H9 (cell line): ENCODE measurements around the gene GRIA4. TPM values are rescaled to one million over a fixed set of nuclear protein-coding genes. Genes with fewer than 3 reads are reported as not detected.

Experiments
- DNase-seq: peaks from one replicate; pipeline ENCODE4 v3.0.0-alpha.2; 2017
- H2AFZ ChIP-seq: one replicate; pipeline ENCODE4 v1.6.1; 2013; ENCODE audit warnings: mild to moderate bottlenecking, low read length, control low read depth, moderate library complexity
- H2AK5ac ChIP-seq: 2 replicates; pipeline ENCODE4 v1.6.1; 2013; ENCODE audit warnings: low read length, control low read depth, mixed read lengths; ENCODE audit not compliant: insufficient read length
- H2BK120ac ChIP-seq: one replicate; pipeline ENCODE4 v1.6.1; 2013; ENCODE audit warnings: low read depth, mild to moderate bottlenecking, low read length, control low read depth, inconsistent platforms; ENCODE audit not compliant: poor library complexity, severe bottlenecking
- H2BK12ac ChIP-seq: 2 replicates; pipeline ENCODE4 v1.6.1; 2013; ENCODE audit warnings: low read length, control low read depth, mixed read lengths, low read depth; ENCODE audit not compliant: insufficient read length
- H2BK15ac ChIP-seq: 2 replicates; pipeline ENCODE4 v1.6.1; 2013; ENCODE audit warnings: low read depth, low read length, control low read depth
- H2BK20ac ChIP-seq: one replicate; pipeline ENCODE4 v1.6.1; 2013; ENCODE audit warnings: low read depth, mild to moderate bottlenecking, low read length, control low read depth, inconsistent platforms; ENCODE audit not compliant: poor library complexity, severe bottlenecking
- H2BK5ac ChIP-seq: 2 replicates; pipeline ENCODE4 v1.6.1; 2013; ENCODE audit warnings: low read length, control low read depth, mixed read lengths; ENCODE audit not compliant: insufficient read length
- H3K14ac ChIP-seq: 2 replicates; pipeline ENCODE4 v1.6.1; 2013; ENCODE audit warnings: low read length, control low read depth; ENCODE audit not compliant: insufficient read depth
- H3K18ac ChIP-seq: 2 replicates; pipeline ENCODE4 v1.6.1; 2013; ENCODE audit warnings: low read depth, mild to moderate bottlenecking, mixed read lengths, low read length, control low read depth; ENCODE audit not compliant: insufficient read length
- H3K23ac ChIP-seq: 2 replicates; pipeline ENCODE4 v1.6.1; 2013; ENCODE audit warnings: low read length, control low read depth, mixed read lengths, low read depth; ENCODE audit not compliant: insufficient read length
- H3K23me2 ChIP-seq: 2 replicates; pipeline ENCODE4 v1.6.1; 2013; ENCODE audit warnings: low read depth, mild to moderate bottlenecking, mixed read lengths, low read length, control low read depth; ENCODE audit not compliant: insufficient read length, poor library complexity, severe bottlenecking
- H3K27ac ChIP-seq: 2 replicates; pipeline ENCODE4 v1.5.1; 2013; ENCODE audit warnings: low read length, control low read depth, mixed read lengths, low read depth; ENCODE audit not compliant: insufficient read length
- H3K27me3 ChIP-seq: 2 replicates; pipeline ENCODE4 v1.6.1; 2013; ENCODE audit warnings: low read length, control low read depth, inconsistent platforms; ENCODE audit not compliant: insufficient read depth
- H3K4ac ChIP-seq: 2 replicates; pipeline ENCODE4 v1.6.1; 2013; ENCODE audit warnings: low read depth, mild to moderate bottlenecking, control low read depth, inconsistent platforms, low read length, moderate library complexity
- H3K4me1 ChIP-seq: 2 replicates; pipeline ENCODE4 v1.6.1; 2013; ENCODE audit warnings: low read length, control low read depth, inconsistent platforms; ENCODE audit not compliant: insufficient read depth
- H3K4me2 ChIP-seq: 2 replicates; pipeline ENCODE4 v1.6.1; 2013; ENCODE audit warnings: low read length, control low read depth, mixed read lengths; ENCODE audit not compliant: insufficient read length, insufficient read depth
- H3K56ac ChIP-seq: 2 replicates; pipeline ENCODE4 v1.6.1; 2013; ENCODE audit warnings: low read depth, mild to moderate bottlenecking, mixed read lengths, low read length, control low read depth; ENCODE audit not compliant: insufficient read length
- H3K79me1 ChIP-seq: 2 replicates; pipeline ENCODE4 v1.6.1; 2013; ENCODE audit warnings: low read depth, mild to moderate bottlenecking, moderate library complexity, low read length, control low read depth, inconsistent platforms; ENCODE audit not compliant: insufficient read depth, poor library complexity, severe bottlenecking
- H3K79me2 ChIP-seq: 2 replicates; pipeline ENCODE4 v1.6.1; 2013; ENCODE audit warnings: low read length, control low read depth, inconsistent platforms; ENCODE audit not compliant: insufficient read depth
- H3K9ac ChIP-seq: 2 replicates; pipeline ENCODE4 v1.6.1; 2013; ENCODE audit warnings: low read length, control low read depth, mixed read lengths; ENCODE audit not compliant: insufficient read length; ENCODE audit errors: extremely low read depth
- H3K9me3 ChIP-seq: one replicate; pipeline ENCODE4 v1.6.1; 2013; ENCODE audit warnings: low read depth, low read length, inconsistent platforms; ENCODE audit not compliant: control insufficient read depth
- H3T11ph ChIP-seq: one replicate; pipeline ENCODE4 v1.6.1; 2013; ENCODE audit warnings: mild to moderate bottlenecking, low read length, control low read depth, inconsistent platforms
- H4K20me1 ChIP-seq: one replicate; pipeline ENCODE4 v1.6.1; 2013; ENCODE audit not compliant: control insufficient read depth, insufficient read length, insufficient read depth
- H4K5ac ChIP-seq: 2 replicates; pipeline ENCODE4 v1.6.1; 2013; ENCODE audit warnings: low read depth, mild to moderate bottlenecking, mixed read lengths, low read length, control low read depth; ENCODE audit not compliant: insufficient read length
- H4K8ac ChIP-seq: replicated peaks from 2 replicates; pipeline ENCODE4 v1.6.1; 2013; ENCODE audit warnings: low read length, control low read depth, mixed read lengths, low read depth; ENCODE audit not compliant: insufficient read length
- H4K91ac ChIP-seq: 2 replicates; pipeline ENCODE4 v1.6.1; 2013; ENCODE audit warnings: low read depth, mild to moderate bottlenecking, moderate library complexity, mixed read lengths, low read length, control low read depth; ENCODE audit not compliant: insufficient read length
- H3K27ac Mint-ChIP-seq, 3 experiments: 2 replicates in 2 of 3; 3 replicates in 1 of 3; pipeline ENCODE4 v1.8.0; 2020 to 2021; ENCODE audit warnings: mixed read lengths in 3 of 3, mild to moderate bottlenecking in 1 of 3, moderate library complexity in 1 of 3
- H3K27me3 Mint-ChIP-seq: 2 replicates; pipeline ENCODE4 v1.8.0; 2021; ENCODE audit warnings: low read depth, mild to moderate bottlenecking, moderate library complexity, mixed read lengths
- H3K36me3 Mint-ChIP-seq, 3 experiments: 2 replicates in 2 of 3; 3 replicates in 1 of 3; pipeline ENCODE4 v1.8.0; 2020 to 2021; ENCODE audit warnings: low read depth in 3 of 3, mixed read lengths in 3 of 3; ENCODE audit not compliant: insufficient read depth in 1 of 3
- H3K4me1 Mint-ChIP-seq, 2 experiments: 2 replicates each; pipeline ENCODE4 v1.8.0; 2020; ENCODE audit warnings: mixed read lengths in 2 of 2
- H3K4me3 Mint-ChIP-seq, 2 experiments: 2 replicates in 1 of 2; 3 replicates in 1 of 2; pipeline ENCODE4 v1.8.0; 2020 to 2021; ENCODE audit warnings: mild to moderate bottlenecking in 2 of 2, mixed read lengths in 2 of 2, moderate library complexity in 1 of 2
- H3K9me3 Mint-ChIP-seq, 2 experiments: 2 replicates in 1 of 2; 3 replicates in 1 of 2; pipeline ENCODE4 v1.8.0; 2020; ENCODE audit warnings: mild to moderate bottlenecking in 2 of 2, mixed read lengths in 2 of 2, moderate library complexity in 1 of 2
- WGBS: extraction: QIAGEN DNeasy Blood & Tissue Kit; methylation state at CpG from one replicate; pipeline ENCODE4 v1.1.7; 2013; ENCODE audit warnings: missing lambda C conversion rate, low lambda C conversion rate, mixed read lengths; ENCODE audit not compliant: insufficient read length; ENCODE audit errors: extremely low coverage; 5-methylcytosine and 5-hydroxymethylcytosine counted together
- total RNA-seq: library from RNA; stranded (reverse); gene quantifications from 2 replicates; pipeline ENCODE4 v1.2.1, GENCODE V29; 2021
- TF ChIP-seq, protein P1 (sequence below): fragments of 200-600 bp; sonication (generic); conservative IDR thresholded peaks from 3 replicates; pipeline ENCODE4 v1.8.0; 2021; ENCODE audit warnings: antibody characterized with exemption, mild to moderate bottlenecking

Gene GRIA4
- total RNA-seq, 1 experiment from 2014 or later: 0.83 TPM

DNA sequence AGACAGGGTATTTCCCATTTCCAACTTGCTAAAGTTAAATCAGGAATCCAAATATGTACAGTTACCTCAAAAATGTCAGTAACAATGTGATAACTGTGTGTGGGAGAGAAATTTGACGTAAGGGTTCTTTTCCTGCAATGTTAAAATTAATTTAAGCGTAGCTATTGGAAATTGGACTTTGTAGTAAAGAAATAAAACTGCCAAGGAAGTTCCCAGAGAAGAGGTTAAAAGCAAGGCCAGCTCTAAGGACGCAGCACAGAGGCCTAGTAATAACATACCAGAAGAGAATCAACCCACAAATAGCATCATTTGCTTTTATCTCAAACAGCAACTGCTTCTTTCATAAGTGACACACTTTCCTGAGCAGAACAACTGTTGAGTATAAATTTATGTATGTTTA is 36.8 kb upstream of the GRIA4 start:
- Histone ChIP-seq H3K4me2 (no peak overlapping the region), H3K23ac (no peak overlapping the region), H3T11ph (no peak overlapping the region), H3K23me2 (no peaks in the 10 kb centered on the region), H3K9me3 (no peaks in the 10 kb centered on the region), H2AK5ac (no peak overlapping the region), H3K4me1 (no peaks in the 10 kb centered on the region), H3K27ac (no peak overlapping the region), H2BK5ac (no peak overlapping the region), H3K18ac (no peak overlapping the region), H3K4ac (no peak overlapping the region), H2BK12ac (no peak overlapping the region), H2BK20ac (no peak overlapping the region), H4K20me1 (no peaks in the 10 kb centered on the region), H2BK120ac (no peak overlapping the region), H4K8ac (no peak overlapping the region), H3K9ac (no peak overlapping the region), H4K91ac (no peak overlapping the region), H2AFZ (no peak overlapping the region), H3K79me2 (no peaks in the 10 kb centered on the region), H2BK15ac (no peak overlapping the region), H3K27me3 (no peaks in the 10 kb centered on the region), H4K5ac (no peak overlapping the region), H3K79me1 (no peaks in the 10 kb centered on the region), H3K14ac (no peak overlapping the region), H3K56ac (no peak overlapping the region)
- Mint-ChIP-seq H3K4me3 (no peak overlapping the region), H3K4me1 (no peaks in the 10 kb centered on the region), H3K36me3 (no peaks in the 10 kb centered on the region), H3K27ac (peak overlapping the region in 1 of 3 experiments; percentile 53; a peak in 1 of 7 replicates), H3K9me3 (no peaks in the 10 kb centered on the region), H3K27me3 (no peaks in the 10 kb centered on the region)
- TF ChIP-seq, protein P1, sequence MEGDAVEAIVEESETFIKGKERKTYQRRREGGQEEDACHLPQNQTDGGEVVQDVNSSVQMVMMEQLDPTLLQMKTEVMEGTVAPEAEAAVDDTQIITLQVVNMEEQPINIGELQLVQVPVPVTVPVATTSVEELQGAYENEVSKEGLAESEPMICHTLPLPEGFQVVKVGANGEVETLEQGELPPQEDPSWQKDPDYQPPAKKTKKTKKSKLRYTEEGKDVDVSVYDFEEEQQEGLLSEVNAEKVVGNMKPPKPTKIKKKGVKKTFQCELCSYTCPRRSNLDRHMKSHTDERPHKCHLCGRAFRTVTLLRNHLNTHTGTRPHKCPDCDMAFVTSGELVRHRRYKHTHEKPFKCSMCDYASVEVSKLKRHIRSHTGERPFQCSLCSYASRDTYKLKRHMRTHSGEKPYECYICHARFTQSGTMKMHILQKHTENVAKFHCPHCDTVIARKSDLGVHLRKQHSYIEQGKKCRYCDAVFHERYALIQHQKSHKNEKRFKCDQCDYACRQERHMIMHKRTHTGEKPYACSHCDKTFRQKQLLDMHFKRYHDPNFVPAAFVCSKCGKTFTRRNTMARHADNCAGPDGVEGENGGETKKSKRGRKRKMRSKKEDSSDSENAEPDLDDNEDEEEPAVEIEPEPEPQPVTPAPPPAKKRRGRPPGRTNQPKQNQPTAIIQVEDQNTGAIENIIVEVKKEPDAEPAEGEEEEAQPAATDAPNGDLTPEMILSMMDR: no peak
- DNase-seq: no peak
- no CpG with 5 or more reads among the region's 3 CpGs for WGBS
